Activated CD8-positive, alpha-beta memory T cell treated with anti-CD3 and anti-CD28 coated beads for 1 hour (primary cell): ENCODE results near the gene NXT2.
"Not testable (repeated sequence)": the region's sequence is repeated elsewhere in the genome, so short reads cannot be mapped to it uniquely, and the experiment has no call there.

Source experiments
- DNase-seq, 2 donors: peaks; one replicate each; pipeline ENCODE4 v3.0.0-alpha.2; 2020; ENCODE audit warnings: low read depth in 1 of 2; ENCODE audit errors: extremely low read depth in 1 of 2

The NXT2 gene

GRCh38 chrX:109536439-109537323 lies at the start of gene NXT2:
TSS of gene NXT2 (plus strand) at chrX:109536844. CDS start at chrX:109537007, 163 bp downstream.
- DNase-seq = peak; percentile 53 to 71

GRCh38 chrX:109487640-109488039 lies 49.0 kb upstream of the NXT2 start:
- DNase-seq = no peak

GRCh38 chrX:109489174-109489573 lies 47.5 kb upstream of the NXT2 start:
- DNase-seq = no peak

- no peak for DNase-seq
Measured at GRCh38 chrX:109498434-109498833, 38.2 kb upstream of the NXT2 start.

- no peak for DNase-seq
Measured at GRCh38 chrX:109501176-109501575, 35.5 kb upstream of the NXT2 start.

GRCh38 chrX:109508915-109509314 lies 27.7 kb upstream of the NXT2 start:
- DNase-seq = no peak

GRCh38 chrX:109511113-109511512 lies 25.5 kb upstream of the NXT2 start:
- DNase-seq = no peak

GRCh38 chrX:109519001-109519400 lies 17.6 kb upstream of the NXT2 start:
- no peak for DNase-seq

GRCh38 chrX:109533005-109533404 lies 3.6 kb upstream of the NXT2 start:
- no peak for DNase-seq

GRCh38 chrX:109533631-109534030 lies 3.0 kb upstream of the NXT2 start:
- DNase-seq = no peak

GRCh38 chrX:109534933-109535332 lies 1.7 kb upstream of the NXT2 start:
- DNase-seq = no peak

- no peak for DNase-seq
Measured at GRCh38 chrX:109535578-109535977, 1.1 kb upstream of the NXT2 start.

GRCh38 chrX:109537324-109537665 lies 651 bp downstream of the NXT2 start:
- DNase-seq = no peak

GRCh38 chrX:109539007-109539406 lies 2.4 kb downstream of the NXT2 start:
- DNase-seq = not testable (repeated sequence)

- DNase-seq = no peak
Measured at GRCh38 chrX:109553862-109554261, 17.2 kb downstream of the NXT2 start.

GRCh38 chrX:109576083-109576482 lies 39.4 kb downstream of the NXT2 start:
- DNase-seq = not testable (repeated sequence)

- no peak for DNase-seq
Measured at GRCh38 chrX:109577055-109577454, 40.4 kb downstream of the NXT2 start.

GRCh38 chrX:109578916-109579315 lies 42.3 kb downstream of the NXT2 start:
- no peak for DNase-seq

- no peak for DNase-seq
Measured at GRCh38 chrX:109585488-109585887, 48.8 kb downstream of the NXT2 start.

- DNase-seq = no peak
Measured at GRCh38 chrX:109590176-109590575, 53.5 kb downstream of the NXT2 start.
